Fibroblast of gingiva (primary cell): Measurements from ENCODE around the gene PCBP3.
"Not testable (repeated sequence)": the region's sequence is repeated elsewhere in the genome, so short reads cannot be mapped to it uniquely, and the experiment has no call there.

Source experiments
- DNase-seq: peaks from one replicate; pipeline ENCODE4 v3.0.0-alpha.2; 2011; ENCODE audit warnings: low read depth

The PCBP3 gene

GRCh38 chr21:45828580-45829570, 185.3 kb downstream of the PCBP3 start:
- DNase-seq: no peak

DNA sequence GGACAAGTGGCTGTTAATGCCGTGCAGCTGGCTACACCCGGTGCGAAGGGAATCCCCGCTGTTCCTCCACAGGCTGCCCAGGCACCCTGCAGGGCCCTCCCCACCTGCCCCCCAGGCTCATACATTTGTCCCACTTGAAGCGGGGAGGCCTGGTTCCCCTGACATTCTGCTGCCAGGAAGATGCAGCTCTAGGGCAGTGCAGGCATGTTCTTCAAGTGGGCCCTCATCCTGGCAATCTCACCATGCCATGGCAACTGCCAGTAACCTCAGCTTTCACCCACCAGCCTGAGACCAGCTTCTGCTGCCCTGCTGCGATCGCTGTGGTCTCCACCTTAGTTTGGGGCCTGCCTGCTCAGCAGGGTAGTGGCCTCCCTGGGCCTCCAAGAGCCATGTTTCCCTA, 186.1 kb downstream of the PCBP3 start:
- no peak for DNase-seq

GRCh38 chr21:45830221-45830640, 186.7 kb downstream of the PCBP3 start:
- DNase-seq: no peak

DNA sequence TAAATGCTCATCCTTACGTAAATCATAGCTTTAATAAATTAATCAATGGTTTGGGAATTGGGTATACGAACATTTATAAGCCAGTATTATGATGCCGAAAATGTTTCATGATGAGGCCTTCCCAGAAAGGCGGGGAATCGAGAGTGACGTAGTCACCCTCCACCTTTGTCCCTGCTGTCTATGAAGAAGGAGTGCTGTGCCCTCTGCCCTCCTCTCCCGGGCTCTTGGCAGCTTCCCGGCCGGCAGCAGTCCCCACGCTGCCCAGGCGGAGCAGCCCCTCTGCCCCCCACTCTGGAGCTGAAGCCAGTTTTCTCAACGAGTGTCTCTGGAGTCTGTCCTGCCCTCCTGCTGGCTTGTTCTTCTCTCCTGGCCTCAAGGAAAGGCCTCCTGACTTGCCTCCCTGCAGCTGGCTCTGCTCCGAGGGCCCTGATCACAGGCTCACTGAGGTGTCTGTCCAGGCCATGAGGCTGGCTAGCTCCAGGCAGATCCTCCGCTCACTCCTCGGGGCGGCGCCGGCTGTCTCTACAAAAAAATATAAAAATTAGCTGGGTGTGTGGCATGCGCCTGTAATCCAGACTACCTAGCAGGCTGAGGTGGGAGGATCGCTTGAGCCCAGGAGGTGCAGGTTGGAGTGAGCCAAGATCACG, 187.3 kb downstream of the PCBP3 start:
- no peak for DNase-seq

DNA sequence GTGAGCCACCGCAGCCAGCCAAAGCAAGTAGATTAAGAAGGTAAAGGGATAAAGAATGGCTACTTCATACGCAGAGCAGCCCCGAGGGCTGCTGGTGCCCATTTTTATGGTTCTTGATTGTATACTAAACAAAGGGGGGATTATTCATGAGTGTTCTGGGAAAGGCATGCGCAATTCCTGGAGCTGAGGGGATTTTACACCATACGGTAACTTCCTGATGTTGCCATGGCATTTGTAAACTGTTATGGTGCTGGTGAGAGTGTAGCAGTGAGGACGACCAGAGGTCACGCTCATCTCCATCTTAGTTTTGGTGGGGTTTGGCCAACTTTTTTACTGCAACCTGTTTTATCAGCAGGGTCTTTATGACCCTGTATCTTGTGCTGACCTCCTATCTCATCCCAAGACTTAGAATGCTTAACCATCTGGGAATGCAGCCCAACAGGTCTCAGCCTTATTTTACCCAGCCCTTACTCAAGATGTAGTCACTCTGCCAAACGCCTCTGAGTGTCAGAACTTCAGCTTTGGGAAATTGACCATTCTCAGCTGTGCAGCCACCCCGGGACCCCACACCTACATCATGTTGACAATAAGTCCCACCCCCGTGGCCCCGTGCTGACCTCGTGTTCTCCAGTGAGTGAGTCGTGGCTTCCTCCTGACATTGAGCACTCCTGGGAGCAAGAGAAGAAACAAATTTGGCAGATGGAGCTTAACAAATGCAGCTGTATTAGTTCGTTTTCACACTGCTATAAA, 188.6 kb downstream of the PCBP3 start:
- peak; percentile 22 for DNase-seq

GRCh38 chr21:45832741-45833235, 189.3 kb downstream of the PCBP3 start:
- not testable (repeated sequence) for DNase-seq

- DNase-seq: no peak
Observed at GRCh38 chr21:45833414-45833813, 189.9 kb downstream of the PCBP3 start.

- DNase-seq: no peak
Observed at GRCh38 chr21:45834026-45834715, 190.6 kb downstream of the PCBP3 start.

DNA sequence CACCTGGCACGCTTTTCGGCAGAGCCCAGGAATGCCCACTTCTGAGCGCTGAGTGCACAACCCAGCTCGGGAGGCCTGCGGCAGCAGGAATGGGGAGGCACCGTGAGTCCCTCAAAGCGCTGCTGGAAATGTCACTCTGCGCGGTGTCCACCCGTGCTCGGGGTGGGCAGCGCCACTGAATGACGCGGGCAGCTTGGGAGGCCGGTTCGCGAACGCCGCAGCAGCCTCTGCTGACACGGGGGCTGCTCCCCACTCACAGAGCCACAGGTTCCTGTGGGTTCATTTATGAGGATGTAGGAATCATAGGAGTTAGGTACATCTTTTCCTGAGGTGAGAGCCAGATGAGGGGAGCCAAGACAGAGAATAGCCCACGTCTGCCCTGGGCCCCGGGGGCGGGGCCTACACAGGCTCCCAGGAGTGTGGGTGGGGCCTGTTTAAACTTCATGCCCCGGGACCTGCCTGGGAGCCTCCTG, 191.3 kb downstream of the PCBP3 start:
- DNase-seq: no peak

DNA sequence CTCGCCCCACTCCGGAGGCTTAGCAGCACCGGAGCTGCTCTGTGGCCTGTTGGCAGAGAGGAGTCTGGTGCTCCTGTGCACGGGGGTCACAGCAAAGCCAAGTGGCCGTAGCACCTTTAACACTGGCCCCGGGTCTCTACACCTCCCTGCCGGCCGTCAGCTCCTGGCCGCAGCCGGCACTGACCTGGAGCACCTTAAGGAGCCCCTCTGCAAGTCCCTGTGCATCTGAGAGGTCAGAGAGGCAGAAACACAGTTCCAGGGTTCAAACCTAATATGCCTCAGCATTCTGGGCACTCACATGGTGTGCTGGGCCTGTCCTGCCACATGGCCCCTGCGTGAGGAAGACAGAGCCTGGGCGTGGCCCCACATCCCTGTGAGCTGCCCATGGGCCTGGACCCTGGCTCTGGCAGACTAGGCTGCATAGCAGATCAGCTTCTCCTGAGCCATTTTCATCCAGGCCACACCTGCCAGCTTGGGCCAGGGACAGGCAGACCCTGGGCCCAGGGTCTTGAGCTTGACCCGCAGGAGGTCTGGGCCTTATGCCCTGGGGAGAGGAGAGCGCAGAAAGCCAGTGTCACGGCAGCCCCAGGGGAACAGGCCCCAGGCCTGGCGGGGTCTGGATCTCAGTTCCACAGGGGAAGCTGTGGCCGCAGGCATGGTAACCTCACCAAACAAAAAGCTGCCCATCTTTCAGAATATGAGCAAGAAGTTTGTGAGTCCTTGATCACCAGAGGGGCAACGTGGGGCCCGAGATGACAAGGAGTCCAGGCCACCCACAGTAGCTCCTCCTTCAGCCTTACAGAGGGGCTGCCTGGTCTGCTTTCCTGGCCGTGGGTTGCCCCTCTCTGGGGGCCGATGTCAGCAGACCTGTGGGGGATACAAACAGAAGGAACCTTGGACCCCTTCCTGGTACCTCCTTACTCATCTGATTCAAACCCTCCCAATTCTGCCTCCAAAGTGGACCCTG, 192.1 kb downstream of the PCBP3 start:
- DNase-seq: no peak

DNA sequence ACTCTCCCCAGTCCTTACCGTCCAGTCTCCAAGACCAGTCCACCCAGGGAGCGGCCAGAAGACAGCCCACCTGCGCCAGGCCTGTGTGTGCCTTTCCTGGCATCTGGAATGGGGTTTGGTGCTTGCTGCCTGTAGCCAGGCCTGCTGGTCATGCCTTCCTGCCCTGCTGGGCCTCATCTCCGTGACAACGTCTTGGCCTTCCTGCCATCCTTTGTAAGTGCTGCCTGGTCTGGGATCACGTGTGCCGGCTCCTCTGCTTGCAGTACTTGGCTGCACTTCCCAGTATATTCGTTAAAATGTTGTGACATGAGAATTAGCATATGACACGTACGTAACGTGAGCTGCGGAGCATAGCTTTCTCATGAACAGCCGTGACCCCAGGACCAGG, 192.7 kb downstream of the PCBP3 start:
- DNase-seq: peak; percentile 89

DNA sequence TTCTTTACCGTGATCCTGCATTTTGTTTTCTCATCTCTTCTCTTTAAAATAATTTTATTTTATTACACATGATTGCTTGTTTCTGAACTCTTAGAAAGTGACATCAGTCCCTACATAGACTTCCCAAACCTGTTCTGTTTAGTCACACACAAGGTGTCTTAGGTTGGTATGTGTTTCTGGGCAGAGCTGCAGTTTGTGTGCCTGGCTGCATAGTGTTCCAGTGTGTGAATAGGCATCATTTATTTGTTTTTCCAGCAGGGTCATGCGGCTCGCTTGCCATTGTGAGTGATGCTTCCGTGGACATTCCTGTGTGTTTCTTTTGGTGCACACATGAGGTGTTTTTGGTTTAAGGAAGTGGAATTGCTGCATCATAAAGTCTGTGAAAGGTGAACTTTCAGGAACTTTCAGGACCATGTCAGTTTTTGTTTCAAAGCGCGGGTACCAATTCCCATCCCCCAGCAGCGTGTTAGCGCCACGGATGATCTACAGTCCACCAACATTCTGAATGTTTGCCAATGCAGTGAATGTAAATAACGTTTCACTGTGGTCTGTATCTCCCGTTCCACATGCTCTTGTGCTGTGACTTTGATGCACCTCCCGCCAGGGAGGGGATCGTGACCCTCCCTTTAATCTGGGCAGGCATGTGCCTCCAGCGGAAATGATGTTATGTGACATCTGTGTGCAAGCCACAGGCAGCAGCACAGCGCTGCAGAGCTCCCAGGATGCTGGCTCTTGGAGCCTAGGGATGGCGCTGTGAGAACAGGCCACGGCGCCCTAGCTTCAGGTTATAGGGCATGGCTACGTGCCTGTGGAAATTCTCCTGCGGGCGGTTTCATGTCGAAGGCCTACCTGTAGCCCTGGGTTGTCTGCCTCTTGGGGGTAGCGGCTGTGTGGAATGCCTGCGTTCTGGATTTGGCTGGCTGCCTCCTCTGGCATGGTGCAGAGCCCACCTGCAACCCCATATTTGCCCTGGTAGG, 193.5 kb downstream of the PCBP3 start:
- DNase-seq: no peak

DNA sequence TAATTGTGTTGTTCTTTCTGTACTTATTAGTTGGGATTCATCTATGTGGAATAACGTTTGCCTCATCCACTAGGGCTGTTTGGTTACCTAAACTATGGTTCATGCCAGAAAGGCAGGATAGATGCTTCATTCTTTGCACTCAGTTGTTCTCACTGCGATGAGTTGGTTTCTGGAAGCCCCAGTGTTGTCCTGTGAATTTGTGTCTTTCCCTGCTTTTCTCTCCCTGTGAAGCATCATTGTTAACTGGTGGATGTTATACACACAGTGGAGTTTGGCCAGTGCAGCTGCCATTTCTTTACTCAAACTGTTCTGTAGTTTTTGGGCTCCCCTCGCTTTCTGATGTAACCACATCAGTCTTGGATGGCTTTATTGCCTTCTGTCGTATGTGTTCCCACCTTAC, 194.4 kb downstream of the PCBP3 start:
- no peak for DNase-seq

GRCh38 chr21:45838634-45839033, 195.1 kb downstream of the PCBP3 start:
- peak; percentile 52 for DNase-seq

- DNase-seq: no peak
Observed at GRCh38 chr21:45839274-45839673, 195.7 kb downstream of the PCBP3 start.

DNA sequence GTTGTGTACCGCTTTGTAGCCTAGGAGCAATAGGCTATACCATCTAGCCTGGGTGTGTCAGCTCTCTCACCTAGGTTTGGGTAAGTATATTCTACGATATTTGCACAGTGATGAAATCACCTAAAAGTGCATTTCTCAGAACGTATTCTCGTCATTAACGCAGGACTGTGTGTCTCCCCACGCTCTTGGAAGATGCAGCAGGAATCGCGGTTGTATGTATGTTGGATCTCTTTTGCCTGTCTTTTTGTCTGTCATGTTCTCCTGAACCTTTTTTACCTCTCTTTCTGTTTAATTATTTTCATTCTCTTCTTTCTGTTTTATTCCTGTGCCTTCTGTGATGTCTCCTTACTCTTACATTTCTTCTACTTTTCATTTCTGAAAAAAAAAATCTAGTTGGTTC, 197.5 kb downstream of the PCBP3 start:
- DNase-seq: no peak

GRCh38 chr21:45843426-45843825, 199.9 kb downstream of the PCBP3 start:
- no peak for DNase-seq

DNA sequence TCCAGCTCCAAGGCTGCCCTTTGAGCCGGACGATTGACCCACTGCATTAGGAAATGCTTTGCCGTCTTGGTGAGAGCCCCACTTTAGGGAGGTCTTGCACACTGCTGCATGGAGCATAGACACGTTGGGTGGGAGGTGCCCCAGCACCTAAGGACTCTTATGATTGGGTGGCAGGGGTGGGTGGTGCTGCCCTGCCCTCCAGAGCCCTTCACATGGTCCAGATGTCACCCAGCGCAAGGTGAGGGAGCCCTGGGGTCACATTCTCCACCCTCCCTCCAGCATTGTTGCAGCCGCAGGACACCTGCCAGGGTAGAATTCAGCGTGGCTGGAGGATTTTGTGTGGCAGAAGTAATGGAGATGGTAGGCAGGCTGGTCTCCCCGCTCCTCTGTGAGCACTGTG, 200.7 kb downstream of the PCBP3 start:
- no peak for DNase-seq

DNA sequence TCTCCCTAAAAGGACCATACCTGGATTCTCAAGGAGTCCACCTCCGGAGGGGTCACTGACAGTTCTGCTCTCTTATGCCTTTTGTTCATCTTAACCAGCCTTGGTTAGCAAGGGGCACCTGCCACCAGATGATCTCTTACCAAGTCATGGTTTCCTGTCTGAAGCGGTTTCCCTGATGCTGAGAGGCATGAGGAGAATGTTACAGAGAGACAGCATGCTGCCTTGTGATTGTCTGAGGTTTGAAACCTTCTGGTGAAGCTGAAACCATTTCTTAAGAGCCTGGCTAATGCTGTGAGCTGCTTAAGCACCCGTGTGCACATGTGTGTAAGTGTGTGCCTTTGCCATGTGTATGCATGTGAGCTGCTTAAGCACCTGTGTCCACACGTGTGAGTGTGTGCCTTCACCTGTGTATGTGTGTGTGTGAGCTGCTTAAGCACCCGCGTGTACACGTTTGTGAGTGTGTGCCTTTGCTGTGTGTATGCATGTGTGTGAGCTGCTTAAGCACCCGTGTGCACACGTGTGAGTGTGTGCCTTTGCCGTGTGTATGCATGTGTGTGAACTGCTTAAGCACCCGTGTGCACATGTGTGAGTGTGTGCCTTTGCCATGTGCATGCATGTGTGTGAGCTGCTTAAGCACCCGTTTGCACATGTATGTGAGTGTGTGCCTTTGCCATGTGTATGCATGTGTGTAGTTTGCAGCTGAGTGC, 201.7 kb downstream of the PCBP3 start:
- no peak for DNase-seq
